ENCODE data around the gene SLC5A4. TPM values are rescaled to one million over a fixed set of nuclear protein-coding genes. Genes with fewer than 3 reads are reported as not detected.

SLC5A4 gene
- total and polyA plus RNA-seq, 4 donors, result 0.03 to 0.75 (median 0.19) TPM

- no peak overlapping the region for H3K4me3 ChIP-seq (ENCODE audit: low read depth in 1 of 3, low read length in 3 of 3)
- no peak for DNase-seq (ENCODE audit: low spot score)
- H3K36me3 ChIP-seq (ENCODE audit: control insufficient read depth in 4 of 4, insufficient read depth in 3 of 4, low read depth in 1 of 4, low read length in 3 of 4), result no peaks in the 10 kb centered on the region
- H3K4me1 ChIP-seq (ENCODE audit: control insufficient read depth in 4 of 4, insufficient read depth in 4 of 4, low read length in 3 of 4), result no peaks in the 10 kb centered on the region
- no peak overlapping the region for H3K27ac ChIP-seq (ENCODE audit: low read depth in 1 of 2, low read length in 2 of 2)
- no peaks in the 10 kb centered on the region for H3K27me3 ChIP-seq (ENCODE audit: control insufficient read depth in 4 of 4, insufficient read depth in 4 of 4, low read length in 3 of 4)
- WGBS, result 77% methylated on average over 7 of the region's 7 CpGs
- TF ChIP-seq FOXA2 (IDR thresholded peaks at IDR 0.05) (no peak), GABPA (IDR thresholded peaks at IDR 0.05 in 1 of 2, conservative IDR thresholded peaks at IDR 0.05 in 1 of 2) (no peak), EGR1 (IDR thresholded peaks at IDR 0.05; ENCODE audit: low read depth in 2 of 2) (no peak), RXRA (IDR thresholded peaks at IDR 0.05) (no peak), ZBTB33 (IDR thresholded peaks at IDR 0.05) (no peak), JUND (IDR thresholded peaks at IDR 0.05) (no peak), RAD21 (IDR thresholded peaks at IDR 0.05) (no peak)
- no peak overlapping the region for H3K9ac ChIP-seq (ENCODE audit: low read depth in 1 of 2, low read length in 2 of 2)
- no peaks in the 10 kb centered on the region for H3K9me3 ChIP-seq (ENCODE audit: control insufficient read depth in 4 of 4, low read length in 3 of 4)
These were observed 28.6 kb downstream of the SLC5A4 start for GRCh38 chr22:32226326-32227104.

GRCh38 chr22:32222991-32223390 lies 32.2 kb downstream of the SLC5A4 start:
- DNase-seq (ENCODE audit: low spot score), result no peak
- Histone ChIP-seq H3K4me1 (ENCODE audit: control insufficient read depth in 4 of 4, insufficient read depth in 4 of 4, low read length in 3 of 4) (no peaks in the 10 kb centered on the region), H3K27ac (ENCODE audit: low read depth in 1 of 2, low read length in 2 of 2) (no peak overlapping the region), H3K4me3 (ENCODE audit: low read depth in 1 of 3, low read length in 3 of 3) (no peak overlapping the region), H3K36me3 (ENCODE audit: control insufficient read depth in 4 of 4, insufficient read depth in 3 of 4, low read depth in 1 of 4, low read length in 3 of 4) (no peaks in the 10 kb centered on the region), H3K9me3 (ENCODE audit: control insufficient read depth in 4 of 4, low read length in 3 of 4) (no peaks in the 10 kb centered on the region), H3K9ac (ENCODE audit: low read depth in 1 of 2, low read length in 2 of 2) (no peak overlapping the region), H3K27me3 (ENCODE audit: control insufficient read depth in 4 of 4, insufficient read depth in 4 of 4, low read length in 3 of 4) (no peaks in the 10 kb centered on the region)
- 96% methylated on average over 1 of the region's 1 CpG for WGBS
- TF ChIP-seq TAF1 (conservative IDR thresholded peaks at IDR 0.05) (no peak), RXRA (IDR thresholded peaks at IDR 0.05) (no peak), FOXA1 (IDR thresholded peaks at IDR 0.05) (no peak), CTCF (IDR thresholded peaks at IDR 0.05; ENCODE audit: low read depth, low read length, missing input control) (no peak), YY1 (IDR thresholded peaks at IDR 0.05) (no peak), REST (IDR thresholded peaks at IDR 0.05) (no peak), EGR1 (IDR thresholded peaks at IDR 0.05; ENCODE audit: low read depth in 2 of 2) (no peak), RAD21 (IDR thresholded peaks at IDR 0.05) (no peak), ATF3 (IDR thresholded peaks at IDR 0.05) (no peak), SP1 (IDR thresholded peaks at IDR 0.05) (no peak), HNF4A (conservative IDR thresholded peaks at IDR 0.05) (no peak), FOXA2 (IDR thresholded peaks at IDR 0.05) (no peak), MAX (IDR thresholded peaks at IDR 0.05) (no peak), HNF4G (IDR thresholded peaks at IDR 0.05) (no peak)

Data from liver (tissue), 9 donors.